Suprapubic skin (tissue), 4 donors: ENCODE measurements around the gene ABCF2. TPM values are rescaled to one million over a fixed set of nuclear protein-coding genes. Genes with fewer than 3 reads are reported as not detected.

Source experiments
- DNase-seq, 2 donors: peaks; one replicate each; pipeline ENCODE4 v3.0.0-alpha.2; 2019; ENCODE audit warnings: low spot score in 2 of 2
- H3K27ac ChIP-seq: fragments of 200-600 bp; sonication (generic); one replicate; pipeline ENCODE4 v1.5.1; 2019
- H3K27me3 ChIP-seq: fragments of 200-600 bp; sonication (generic); one replicate; pipeline ENCODE4 v1.5.1; 2019
- H3K36me3 ChIP-seq: fragments of 200-600 bp; sonication (generic); one replicate; pipeline ENCODE4 v1.5.1; 2019
- H3K4me1 ChIP-seq: fragments of 200-600 bp; sonication (generic); one replicate; pipeline ENCODE4 v1.5.1; 2019
- H3K4me3 ChIP-seq: fragments of 200-600 bp; sonication (generic); one replicate; pipeline ENCODE4 v1.5.1; 2019; ENCODE audit warnings: mild to moderate bottlenecking
- H3K9me3 ChIP-seq: fragments of 200-600 bp; sonication (generic); one replicate; pipeline ENCODE4 v1.5.1; 2019
- CTCF ChIP-seq, 2 donors: fragments of 200-600 bp in 1 of 2; fragments of 450-650 bp in 1 of 2; sonication (generic) in 1 of 2; IDR thresholded peaks; one replicate each; pipeline ENCODE4 v1.5.1; 2016 to 2019; ENCODE audit warnings: antibody characterized with exemption in 2 of 2, mild to moderate bottlenecking in 1 of 2, moderate library complexity in 1 of 2
- EP300 ChIP-seq: sonication (generic); formaldehyde crosslinking; IDR thresholded peaks from one replicate; pipeline ENCODE4 v1.6.1; 2017; ENCODE audit warnings: antibody characterized with exemption
- POLR2A ChIP-seq, 2 donors: fragments of 450-650 bp; IDR thresholded peaks; one replicate each; pipeline ENCODE4 v1.6.1; 2017; ENCODE audit warnings: antibody characterized with exemption in 2 of 2, mild to moderate bottlenecking in 2 of 2, moderate library complexity in 2 of 2
- POLR2AphosphoS5 ChIP-seq, 3 donors: sonication (generic); formaldehyde crosslinking; IDR thresholded peaks; one replicate each; pipeline ENCODE4 v1.6.1; 2017; ENCODE audit warnings: antibody characterized with exemption in 3 of 3
- WGBS: methylation state at CpG from one replicate; pipeline ENCODE4 v1.1.5; 2018; 5-methylcytosine and 5-hydroxymethylcytosine counted together
- total RNA-seq, 4 donors: library from RNA; depleted of rRNA; stranded (reverse); fragments of >200 nt; gene quantifications; one replicate each; pipeline ENCODE4 v1.1.0, GENCODE V29; 2016

Gene ABCF2
- total RNA-seq, 4 donors from 2014 or later, result 25.3 to 96.5 (median 40.1) TPM

GRCh38 chr7:151273651-151274390 lies 46.8 kb upstream of the ABCF2 start:
- Histone ChIP-seq H3K27ac (no peak overlapping the region), H3K27me3 (no peaks in the 10 kb centered on the region), H3K36me3 (no peaks in the 10 kb centered on the region), H3K4me3 (no peak overlapping the region), H3K9me3 (no peaks in the 10 kb centered on the region), H3K4me1 (peaks cover 58% of the 10 kb centered on the region)
- DNase-seq, result no peak
- WGBS, result 63% methylated on average over 4 of the region's 9 CpGs
- TF ChIP-seq POLR2A (IDR thresholded peaks at IDR 0.05) (no peak), POLR2AphosphoS5 (IDR thresholded peaks at IDR 0.05) (no peak), CTCF (IDR thresholded peaks at IDR 0.05) (no peak), EP300 (no peak)

- TF ChIP-seq POLR2A (IDR thresholded peaks at IDR 0.05), result no peak
- no peak for TF ChIP-seq POLR2AphosphoS5 (IDR thresholded peaks at IDR 0.05)
- no peak for TF ChIP-seq EP300
- no peak for TF ChIP-seq CTCF (IDR thresholded peaks at IDR 0.05)
- H3K27me3 ChIP-seq, result no peaks in the 10 kb centered on the region
- no peaks in the 10 kb centered on the region for H3K36me3 ChIP-seq
- no peak for DNase-seq
- H3K27ac ChIP-seq, result no peak overlapping the region
- H3K9me3 ChIP-seq, result no peaks in the 10 kb centered on the region
- H3K4me1 ChIP-seq, result peaks cover 58% of the 10 kb centered on the region
- WGBS, result 49% methylated on average over 6 of the region's 7 CpGs
- H3K4me3 ChIP-seq, result no peak overlapping the region
These were observed 45.9 kb upstream of the ABCF2 start for GRCh38 chr7:151272877-151273276.

- Histone ChIP-seq H3K9me3 (no peaks in the 10 kb centered on the region), H3K4me1 (peaks cover 54% of the 10 kb centered on the region), H3K36me3 (no peaks in the 10 kb centered on the region), H3K27ac (peak overlapping the region; percentile 77), H3K4me3 (no peak overlapping the region), H3K27me3 (no peaks in the 10 kb centered on the region)
- no peak for TF ChIP-seq POLR2AphosphoS5 (IDR thresholded peaks at IDR 0.05)
- TF ChIP-seq CTCF (IDR thresholded peaks at IDR 0.05), result peak in 1 of 2 donors; percentile 11
- TF ChIP-seq EP300, result no peak
- TF ChIP-seq POLR2A (IDR thresholded peaks at IDR 0.05), result no peak
- WGBS, result 34% methylated on average over 10 of the region's 10 CpGs
- no peak for DNase-seq
These were observed 45.4 kb upstream of the ABCF2 start for GRCh38 chr7:151272405-151272804.

- DNase-seq, result peak in 1 of 2 donors; percentile 91
These were observed 44.8 kb upstream of the ABCF2 start for GRCh38 chr7:151271699-151272355.

More at GRCh38 chr7:151271699-151272355, 44.8 kb upstream of the ABCF2 start:
- Histone ChIP-seq H3K27me3 (no peaks in the 10 kb centered on the region), H3K4me3 (no peak overlapping the region), H3K36me3 (no peaks in the 10 kb centered on the region), H3K27ac (peak overlapping the region; percentile 77), H3K4me1 (peaks cover 50% of the 10 kb centered on the region), H3K9me3 (no peaks in the 10 kb centered on the region)
- TF ChIP-seq CTCF (IDR thresholded peaks at IDR 0.05) (no peak), POLR2AphosphoS5 (IDR thresholded peaks at IDR 0.05) (peak; percentile 52 to 99 (median 92))
- 22% methylated on average over 7 of the region's 7 CpGs for WGBS
